ENCODE measurements around the gene SLC12A8. TPM values are rescaled to one million over a fixed set of nuclear protein-coding genes. Genes with fewer than 3 reads are reported as not detected.

The SLC12A8 gene
- total and polyA plus RNA-seq, 2 of the 13 experiments (the other 11 are each of a cell fraction or from before 2014, with no cell fraction given) = 0.44 to 0.71 TPM

DNA sequence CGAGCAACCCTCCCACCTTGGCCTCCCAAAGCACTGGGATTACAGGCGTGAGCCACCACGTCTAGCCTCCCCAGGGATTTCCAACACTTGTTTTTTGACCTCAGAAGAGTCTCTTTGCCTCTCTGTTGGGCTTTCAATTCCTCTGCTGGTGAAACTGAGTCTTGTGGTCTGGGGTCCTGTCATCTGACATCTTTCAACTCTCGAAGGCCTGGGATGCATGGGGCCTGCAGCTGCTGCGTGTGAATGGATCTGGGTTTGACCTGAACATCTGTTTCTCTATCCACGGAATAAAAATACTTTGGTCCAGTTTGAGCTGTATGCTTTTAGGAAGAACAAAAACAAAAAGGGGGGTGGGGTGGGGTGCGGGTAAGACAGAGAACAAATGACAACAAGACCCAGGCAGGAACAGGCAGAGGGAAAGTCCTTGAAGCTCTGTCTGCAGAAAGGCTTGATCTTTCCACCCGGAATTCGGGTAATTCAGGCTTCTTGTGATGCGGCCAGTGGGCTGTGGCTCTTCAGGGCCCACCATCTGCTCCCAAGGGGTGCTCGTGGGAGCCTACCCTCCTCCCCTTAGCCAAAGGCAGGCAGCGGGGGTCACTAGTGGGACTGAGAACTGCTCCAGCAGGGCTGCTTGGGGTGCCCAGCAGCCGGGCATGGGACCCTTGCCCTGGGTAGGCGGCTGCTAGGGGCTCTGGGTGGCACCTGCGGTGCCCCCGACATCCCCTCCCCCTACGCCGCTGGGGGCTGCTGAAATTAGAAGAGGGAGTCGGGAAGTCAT is 71.5 kb downstream of the SLC12A8 start:
- Histone ChIP-seq H4K20me1 (ENCODE audit: insufficient read depth, low read length) (no peaks in the 10 kb centered on the region), H3K27ac (ENCODE audit: extremely low read length, insufficient read depth, low read length) (no peak overlapping the region), H3K27me3 (ENCODE audit: control insufficient read depth in 1 of 2, insufficient read depth in 2 of 2, low read length in 2 of 2) (peaks cover 0 to 24% of the 10 kb centered on the region in 2 experiments; a peak in 1 of 5 replicates), H3K9me3 (ENCODE audit: low read length) (no peaks in the 10 kb centered on the region), H3K9ac (ENCODE audit: insufficient read depth, low read depth, low read length) (no peak overlapping the region), H2AFZ (ENCODE audit: low read length) (no peak overlapping the region), H3K36me3 (replicated peaks in 1 of 2; ENCODE audit: control insufficient read depth in 1 of 2, insufficient read depth in 2 of 2, low read length in 2 of 2) (no peaks in the 10 kb centered on the region), H3K4me3 (replicated peaks in 1 of 3; ENCODE audit: insufficient read depth in 1 of 3, low read depth in 2 of 3, low read length in 3 of 3) (no peak overlapping the region), H3K79me2 (ENCODE audit: insufficient read depth, low read length) (no peaks in the 10 kb centered on the region), H3K4me1 (ENCODE audit: insufficient read depth, low read length) (no peaks in the 10 kb centered on the region), H3K4me2 (ENCODE audit: low read depth, low read length) (no peak overlapping the region)
- TF ChIP-seq SOX6 (IDR thresholded peaks at IDR 0.05) (no peak), SOX6 (CRISPR knock-in tag; IDR thresholded peaks at IDR 0.05) (no peak)
- DNase-seq (ENCODE audit: low spot score) (no peak), ATAC-seq (no peak), FAIRE-seq (no peak)
- ChIA-PET CTCF (ENCODE audit: low intra/inter-chr PET ratio, low total read pairs) (no interaction called here), POLR2A (no interaction called here)
- 54% methylated on average over 9 of the region's 19 CpGs for WGBS (ENCODE audit: low lambda C conversion rate)
- intact Hi-C loops (cut with micrococcal nuclease; ENCODE audit: unreplicated experiment) = no loop called here
- in situ Hi-C loops (cut with HindIII; ENCODE audit: extremely low pct_ligation_motif_present, low pct_unique_long_range_greater_than_20kb) = no loop called here
- BruUV-seq (replicated peaks) = no TSS peak

- in situ Hi-C loops (cut with HindIII; ENCODE audit: extremely low pct_ligation_motif_present, low pct_unique_long_range_greater_than_20kb) = no loop called here
- POLR2A ChIA-PET = no interaction called here
- FAIRE-seq = no peak
- TF ChIP-seq MTF1 (CRISPR knock-in tag; IDR thresholded peaks at IDR 0.05) = no peak
- no peak for TF ChIP-seq MED1 (CRISPR knock-in tag; IDR thresholded peaks at IDR 0.05)
- TF ChIP-seq CENPX (CRISPR knock-in tag; IDR thresholded peaks at IDR 0.05) = no peak
- no peak for TF ChIP-seq ZNF225 (CRISPR knock-in tag; IDR thresholded peaks at IDR 0.05)
- TF ChIP-seq, protein P1, sequence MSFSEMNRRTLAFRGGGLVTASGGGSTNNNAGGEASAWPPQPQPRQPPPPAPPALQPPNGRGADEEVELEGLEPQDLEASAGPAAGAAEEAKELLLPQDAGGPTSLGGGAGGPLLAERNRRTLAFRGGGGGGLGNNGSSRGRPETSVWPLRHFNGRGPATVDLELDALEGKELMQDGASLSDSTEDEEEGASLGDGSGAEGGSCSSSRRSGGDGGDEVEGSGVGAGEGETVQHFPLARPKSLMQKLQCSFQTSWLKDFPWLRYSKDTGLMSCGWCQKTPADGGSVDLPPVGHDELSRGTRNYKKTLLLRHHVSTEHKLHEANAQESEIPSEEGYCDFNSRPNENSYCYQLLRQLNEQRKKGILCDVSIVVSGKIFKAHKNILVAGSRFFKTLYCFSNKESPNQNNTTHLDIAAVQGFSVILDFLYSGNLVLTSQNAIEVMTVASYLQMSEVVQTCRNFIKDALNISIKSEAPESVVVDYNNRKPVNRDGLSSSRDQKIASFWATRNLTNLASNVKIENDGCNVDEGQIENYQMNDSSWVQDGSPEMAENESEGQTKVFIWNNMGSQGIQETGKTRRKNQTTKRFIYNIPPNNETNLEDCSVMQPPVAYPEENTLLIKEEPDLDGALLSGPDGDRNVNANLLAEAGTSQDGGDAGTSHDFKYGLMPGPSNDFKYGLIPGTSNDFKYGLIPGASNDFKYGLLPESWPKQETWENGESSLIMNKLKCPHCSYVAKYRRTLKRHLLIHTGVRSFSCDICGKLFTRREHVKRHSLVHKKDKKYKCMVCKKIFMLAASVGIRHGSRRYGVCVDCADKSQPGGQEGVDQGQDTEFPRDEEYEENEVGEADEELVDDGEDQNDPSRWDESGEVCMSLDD (CRISPR knock-in tag; IDR thresholded peaks at IDR 0.05; ENCODE audit: borderline replicate concordance) = no peak
- TF ChIP-seq ZMAT3 (CRISPR knock-in tag; conservative IDR thresholded peaks at IDR 0.05) = no peak
- TF ChIP-seq ZNF207 (IDR thresholded peaks at IDR 0.05; ENCODE audit: borderline replicate concordance) = no peak
- no peak for TF ChIP-seq NR2C2 (CRISPR knock-in tag; IDR thresholded peaks at IDR 0.05; ENCODE audit: borderline replicate concordance)
- no peak for TF ChIP-seq HIVEP1 (CRISPR knock-in tag; IDR thresholded peaks at IDR 0.05)
- TF ChIP-seq ZNF44 (CRISPR knock-in tag; IDR thresholded peaks at IDR 0.05) = no peak
- no peak for TF ChIP-seq NFRKB (IDR thresholded peaks at IDR 0.05)
Measured at GRCh38 chr3:125140011-125140817, 72.3 kb downstream of the SLC12A8 start.

More at GRCh38 chr3:125140011-125140817, 72.3 kb downstream of the SLC12A8 start:
- Histone ChIP-seq H3K4me1 (ENCODE audit: insufficient read depth, low read length) (no peaks in the 10 kb centered on the region), H3K9ac (ENCODE audit: insufficient read depth, low read depth, low read length) (no peak overlapping the region), H3K27ac (ENCODE audit: extremely low read length, insufficient read depth, low read length) (no peak overlapping the region), H3K9me3 (ENCODE audit: low read length) (no peaks in the 10 kb centered on the region), H3K4me2 (ENCODE audit: low read depth, low read length) (no peak overlapping the region), H2AFZ (ENCODE audit: low read length) (no peak overlapping the region), H3K27me3 (ENCODE audit: control insufficient read depth in 1 of 2, insufficient read depth in 2 of 2, low read length in 2 of 2) (peaks cover 0 to 24% of the 10 kb centered on the region in 2 experiments; a peak in 1 of 5 replicates), H3K4me3 (replicated peaks in 1 of 3; ENCODE audit: insufficient read depth in 1 of 3, low read depth in 2 of 3, low read length in 3 of 3) (no peak overlapping the region), H4K20me1 (ENCODE audit: insufficient read depth, low read length) (no peaks in the 10 kb centered on the region), H3K36me3 (replicated peaks in 1 of 2; ENCODE audit: control insufficient read depth in 1 of 2, insufficient read depth in 2 of 2, low read length in 2 of 2) (no peaks in the 10 kb centered on the region), H3K79me2 (ENCODE audit: insufficient read depth, low read length) (no peaks in the 10 kb centered on the region)
- no TSS peak for BruUV-seq (replicated peaks)
- CTCF ChIA-PET (ENCODE audit: low intra/inter-chr PET ratio, low total read pairs) = no interaction called here
- DNase-seq (ENCODE audit: low spot score) (no peak), ATAC-seq (no peak; the same call in 2 of the 3 replicates)
- WGBS (ENCODE audit: low lambda C conversion rate) = 67% methylated on average over 7 of the region's 12 CpGs
- intact Hi-C loops (cut with micrococcal nuclease; ENCODE audit: unreplicated experiment) = no loop called here

Data from HepG2 (cell line).